Tibial nerve (tissue), 3 donors: Measurements from ENCODE around the gene CAMTA1.

Experiments
- CTCF ChIP-seq, 5 experiments: fragments of 200-600 bp in 3 of 5; fragments of 450-650 bp in 2 of 5; sonication (generic) in 3 of 5; IDR thresholded peaks; one replicate each; pipeline ENCODE4 v1.5.1; 2016 to 2019; ENCODE audit warnings: antibody characterized with exemption in 5 of 5, mild to moderate bottlenecking in 3 of 5, moderate library complexity in 2 of 5
- POLR2A ChIP-seq, 2 donors: fragments of 450-650 bp; IDR thresholded peaks; one replicate each; pipeline ENCODE4 v1.6.1; 2017; ENCODE audit warnings: antibody characterized with exemption in 2 of 2, mild to moderate bottlenecking in 2 of 2, moderate library complexity in 2 of 2

DNA sequence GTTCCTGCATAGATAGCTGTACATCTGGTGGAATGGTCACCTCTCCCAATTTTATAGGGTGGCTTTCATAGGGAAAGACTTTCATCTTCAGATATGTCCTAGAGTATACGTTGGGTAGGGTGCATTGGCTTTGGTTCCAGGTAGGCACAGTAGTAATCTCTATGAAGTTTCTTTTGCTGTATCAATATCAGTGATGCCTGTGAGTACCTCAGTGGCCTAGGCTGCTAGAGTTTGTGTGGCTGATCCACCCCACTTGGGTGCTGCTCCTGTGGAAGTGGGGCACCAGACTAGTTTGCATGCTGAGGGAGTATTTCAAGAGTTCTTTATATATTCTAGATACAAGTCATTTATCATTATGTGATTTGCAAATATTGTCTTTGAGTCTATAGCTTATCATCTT is 615.3 kb downstream of the CAMTA1 start:
- no peak for TF ChIP-seq POLR2A (IDR thresholded peaks at IDR 0.05)
- TF ChIP-seq CTCF (IDR thresholded peaks at IDR 0.05): no peak
